Prostate gland (tissue), 2 donors: ENCODE results near the gene PABPN1.

Experiments
- POLR2A ChIP-seq: fragments of 450-650 bp; IDR thresholded peaks from one replicate; pipeline ENCODE4 v1.6.1; 2016; ENCODE audit warnings: antibody characterized with exemption, mild to moderate bottlenecking
- POLR2AphosphoS5 ChIP-seq: sonication (generic); formaldehyde crosslinking; IDR thresholded peaks from one replicate; pipeline ENCODE4 v1.6.1; 2017; ENCODE audit warnings: antibody characterized with exemption
- TF ChIP-seq, protein P1 (sequence below), 4 experiments: fragments of 200-600 bp in 2 of 4; fragments of 450-650 bp in 2 of 4; sonication (generic) in 2 of 4; IDR thresholded peaks; 1 replicate in 3 of 4; 2 replicates in 1 of 4; pipeline ENCODE4 v1.5.1; 2016 to 2019; ENCODE audit warnings: antibody characterized with exemption in 4 of 4, mild to moderate bottlenecking in 2 of 4, moderate library complexity in 2 of 4

DNA sequence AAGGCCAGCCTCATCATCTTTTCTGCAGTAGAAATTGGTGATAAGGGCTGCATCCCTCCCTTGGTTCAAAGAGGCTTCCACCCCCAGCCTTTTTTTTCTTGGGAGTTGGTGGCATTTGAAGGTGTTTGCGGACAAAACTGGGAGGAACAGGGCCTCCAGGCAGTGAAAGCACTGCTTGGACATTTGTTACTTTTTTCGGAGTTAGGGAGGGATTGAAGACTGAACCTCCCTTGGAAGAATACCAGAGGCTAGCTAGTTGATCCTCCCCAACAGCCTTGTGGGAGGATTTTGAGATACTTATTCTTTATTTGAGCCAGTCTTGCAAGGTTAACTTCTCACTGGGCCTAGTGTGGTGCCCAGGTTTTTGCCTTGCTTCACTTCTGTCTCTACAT, 3.2 kb downstream of the PABPN1 start:
- TF ChIP-seq POLR2A = no peak
- TF ChIP-seq, protein P1, sequence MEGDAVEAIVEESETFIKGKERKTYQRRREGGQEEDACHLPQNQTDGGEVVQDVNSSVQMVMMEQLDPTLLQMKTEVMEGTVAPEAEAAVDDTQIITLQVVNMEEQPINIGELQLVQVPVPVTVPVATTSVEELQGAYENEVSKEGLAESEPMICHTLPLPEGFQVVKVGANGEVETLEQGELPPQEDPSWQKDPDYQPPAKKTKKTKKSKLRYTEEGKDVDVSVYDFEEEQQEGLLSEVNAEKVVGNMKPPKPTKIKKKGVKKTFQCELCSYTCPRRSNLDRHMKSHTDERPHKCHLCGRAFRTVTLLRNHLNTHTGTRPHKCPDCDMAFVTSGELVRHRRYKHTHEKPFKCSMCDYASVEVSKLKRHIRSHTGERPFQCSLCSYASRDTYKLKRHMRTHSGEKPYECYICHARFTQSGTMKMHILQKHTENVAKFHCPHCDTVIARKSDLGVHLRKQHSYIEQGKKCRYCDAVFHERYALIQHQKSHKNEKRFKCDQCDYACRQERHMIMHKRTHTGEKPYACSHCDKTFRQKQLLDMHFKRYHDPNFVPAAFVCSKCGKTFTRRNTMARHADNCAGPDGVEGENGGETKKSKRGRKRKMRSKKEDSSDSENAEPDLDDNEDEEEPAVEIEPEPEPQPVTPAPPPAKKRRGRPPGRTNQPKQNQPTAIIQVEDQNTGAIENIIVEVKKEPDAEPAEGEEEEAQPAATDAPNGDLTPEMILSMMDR (IDR thresholded peaks at IDR 0.05) = no peak
- no peak for TF ChIP-seq POLR2AphosphoS5
